K562 (cell line): ENCODE data around the gene CSF1R. TPM values are rescaled to one million over a fixed set of nuclear protein-coding genes. Genes with fewer than 3 reads are reported as not detected.

Experiments used
- BRD9 ChIP-seq: fragments of 450-650 bp; IDR thresholded peaks from 2 replicates; pipeline ENCODE4 v1.6.1; 2018; ENCODE audit warnings: low read depth; ENCODE audit not compliant: partially characterized antibody
- BRF2 ChIP-seq: IDR thresholded peaks from 3 replicates; pipeline ENCODE4 v1.6.1; 2011; ENCODE audit warnings: borderline replicate concordance, mild to moderate bottlenecking; ENCODE audit not compliant: insufficient read length, insufficient read depth
- HNRNPK ChIP-seq: fragments of 200-400 bp; formaldehyde crosslinking; IDR thresholded peaks from one replicate; pipeline ENCODE4 v1.6.1; 2018; ENCODE audit warnings: mild to moderate bottlenecking, low read depth, low read length; ENCODE audit not compliant: poor library complexity, severe bottlenecking
- IRF9 ChIP-seq: fragments of 450-650 bp; IDR thresholded peaks from 2 replicates; pipeline ENCODE4 v1.6.1; 2016; ENCODE audit warnings: missing biosample characterization, missing genetic modification characterization
- KAT7 ChIP-seq: sonication (generic); formaldehyde crosslinking; IDR thresholded peaks from 2 replicates; pipeline ENCODE4 v1.8.0; 2022; ENCODE audit warnings: missing genetic modification reagents, mild to moderate bottlenecking, borderline replicate concordance
- KDM1A ChIP-seq, 2 experiments: fragments of 450-650 bp; IDR thresholded peaks; 2 replicates each; pipeline ENCODE4 v1.6.1; 2016; ENCODE audit warnings: mild to moderate bottlenecking in 2 of 2
- PKNOX1 ChIP-seq: fragments of 450-650 bp; IDR thresholded peaks from 2 replicates; pipeline ENCODE4 v1.6.1; 2016
- PRPF4 ChIP-seq: fragments of 200-400 bp; formaldehyde crosslinking; IDR thresholded peaks from one replicate; pipeline ENCODE4 v1.6.1; 2017; ENCODE audit warnings: low read length, low read depth, mild to moderate bottlenecking; ENCODE audit not compliant: insufficient read depth, poor library complexity, severe bottlenecking
- RBM39 ChIP-seq: fragments of 200-400 bp; formaldehyde crosslinking; optimal IDR thresholded peaks from 2 replicates; pipeline ENCODE3; 2018; ENCODE audit warnings: low read depth, low read length
- RFX1 ChIP-seq: fragments of 450-650 bp; IDR thresholded peaks from 2 replicates; pipeline ENCODE4 v1.6.1; 2016; ENCODE audit warnings: mild to moderate bottlenecking, moderate library complexity
- SMARCB1 ChIP-seq: IDR thresholded peaks from 2 replicates; pipeline ENCODE4 v1.6.1; 2011; ENCODE audit warnings: improper control_type of control experiment, low read depth; ENCODE audit not compliant: insufficient read length
- YBX1 ChIP-seq: fragments of 450-650 bp; IDR thresholded peaks from 2 replicates; pipeline ENCODE4 v1.7.1; 2016; ENCODE audit warnings: mild to moderate bottlenecking
- ZBED1 ChIP-seq: IDR thresholded peaks from 2 replicates; pipeline ENCODE4 v1.6.1; 2014
- ZNF263 ChIP-seq: sonication (generic); formaldehyde crosslinking; IDR thresholded peaks from 2 replicates; pipeline ENCODE4 v1.8.0; 2022; ENCODE audit warnings: mild to moderate bottlenecking, missing genetic modification reagents, borderline replicate concordance
- ZNF347 ChIP-seq: fragments of 450-650 bp; formaldehyde crosslinking; IDR thresholded peaks from 2 replicates; pipeline ENCODE4 v1.4.0; 2020; ENCODE audit warnings: low read depth, mild to moderate bottlenecking, moderate library complexity
- polyA plus RNA-seq, 8 experiments: library from polyadenylated mRNA; depleted of rRNA in 4 of 8; stranded (reverse) in 5 of 8; unstranded in 3 of 8; fragments of >200 nt; fragmentation: Nextera tagmentation in 2 of 8; fragmentation: Illumina TruSeq in 1 of 8; extraction: Ambion mirVana in 2 of 8; extraction: Trizol in 1 of 8; gene quantifications; 2 replicates each; pipeline versions ENCODE4 v1.2.1 to v1.2.3, GENCODE V29; 2011 to 2014; ENCODE audit warnings: inconsistent platforms in 1 of 8, missing spikeins in 1 of 8
- total RNA-seq, 7 experiments: library from RNA; depleted of rRNA in 6 of 7; stranded (reverse); fragments of >200 nt in 6 of 7; fragmentation: Illumina TruSeq in 2 of 7; extraction: Trizol in 2 of 7; gene quantifications; 2 replicates each; pipeline versions ENCODE4 v1.2.1 to v1.2.3, GENCODE V29; 2011 to 2021; ENCODE audit warnings: low replicate concordance in 1 of 7
- TF ChIP-seq, protein P1 (sequence below): fragments of 250-450 bp; sonication (Bioruptor Pico); IDR thresholded peaks from 2 replicates; pipeline ENCODE4 v1.4.0; 2020
- TF ChIP-seq, protein P2 (sequence below): fragments of 200-800 bp; sonication (Bioruptor generic); IDR thresholded peaks from 2 replicates; pipeline ENCODE4 v1.6.1; 2017; ENCODE audit warnings: missing genetic modification characterization, missing compliant biosample characterization

CSF1R gene
- total and polyA plus RNA-seq, 9 of the 15 experiments (the other 6 are each of a cell fraction or from before 2014, with no cell fraction given): 0.03 to 0.64 (median 0.20) TPM; not detected in 6

- TF ChIP-seq, protein P1, sequence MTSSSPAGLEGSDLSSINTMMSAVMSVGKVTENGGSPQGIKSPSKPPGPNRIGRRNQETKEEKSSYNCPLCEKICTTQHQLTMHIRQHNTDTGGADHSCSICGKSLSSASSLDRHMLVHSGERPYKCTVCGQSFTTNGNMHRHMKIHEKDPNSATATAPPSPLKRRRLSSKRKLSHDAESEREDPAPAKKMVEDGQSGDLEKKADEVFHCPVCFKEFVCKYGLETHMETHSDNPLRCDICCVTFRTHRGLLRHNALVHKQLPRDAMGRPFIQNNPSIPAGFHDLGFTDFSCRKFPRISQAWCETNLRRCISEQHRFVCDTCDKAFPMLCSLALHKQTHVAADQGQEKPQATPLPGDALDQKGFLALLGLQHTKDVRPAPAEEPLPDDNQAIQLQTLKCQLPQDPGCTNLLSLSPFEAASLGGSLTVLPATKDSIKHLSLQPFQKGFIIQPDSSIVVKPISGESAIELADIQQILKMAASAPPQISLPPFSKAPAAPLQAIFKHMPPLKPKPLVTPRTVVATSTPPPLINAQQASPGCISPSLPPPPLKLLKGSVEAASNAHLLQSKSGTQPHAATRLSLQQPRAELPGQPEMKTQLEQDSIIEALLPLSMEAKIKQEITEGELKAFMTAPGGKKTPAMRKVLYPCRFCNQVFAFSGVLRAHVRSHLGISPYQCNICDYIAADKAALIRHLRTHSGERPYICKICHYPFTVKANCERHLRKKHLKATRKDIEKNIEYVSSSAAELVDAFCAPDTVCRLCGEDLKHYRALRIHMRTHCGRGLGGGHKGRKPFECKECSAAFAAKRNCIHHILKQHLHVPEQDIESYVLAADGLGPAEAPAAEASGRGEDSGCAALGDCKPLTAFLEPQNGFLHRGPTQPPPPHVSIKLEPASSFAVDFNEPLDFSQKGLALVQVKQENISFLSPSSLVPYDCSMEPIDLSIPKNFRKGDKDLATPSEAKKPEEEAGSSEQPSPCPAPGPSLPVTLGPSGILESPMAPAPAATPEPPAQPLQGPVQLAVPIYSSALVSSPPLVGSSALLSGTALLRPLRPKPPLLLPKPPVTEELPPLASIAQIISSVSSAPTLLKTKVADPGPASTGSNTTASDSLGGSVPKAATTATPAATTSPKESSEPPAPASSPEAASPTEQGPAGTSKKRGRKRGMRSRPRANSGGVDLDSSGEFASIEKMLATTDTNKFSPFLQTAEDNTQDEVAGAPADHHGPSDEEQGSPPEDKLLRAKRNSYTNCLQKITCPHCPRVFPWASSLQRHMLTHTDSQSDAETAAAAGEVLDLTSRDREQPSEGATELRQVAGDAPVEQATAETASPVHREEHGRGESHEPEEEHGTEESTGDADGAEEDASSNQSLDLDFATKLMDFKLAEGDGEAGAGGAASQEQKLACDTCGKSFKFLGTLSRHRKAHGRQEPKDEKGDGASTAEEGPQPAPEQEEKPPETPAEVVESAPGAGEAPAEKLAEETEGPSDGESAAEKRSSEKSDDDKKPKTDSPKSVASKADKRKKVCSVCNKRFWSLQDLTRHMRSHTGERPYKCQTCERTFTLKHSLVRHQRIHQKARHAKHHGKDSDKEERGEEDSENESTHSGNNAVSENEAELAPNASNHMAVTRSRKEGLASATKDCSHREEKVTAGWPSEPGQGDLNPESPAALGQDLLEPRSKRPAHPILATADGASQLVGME: peak; percentile 24; the same call in 1 of the 2 replicates
- TF ChIP-seq ZBED1: no peak
- TF ChIP-seq, protein P2, sequence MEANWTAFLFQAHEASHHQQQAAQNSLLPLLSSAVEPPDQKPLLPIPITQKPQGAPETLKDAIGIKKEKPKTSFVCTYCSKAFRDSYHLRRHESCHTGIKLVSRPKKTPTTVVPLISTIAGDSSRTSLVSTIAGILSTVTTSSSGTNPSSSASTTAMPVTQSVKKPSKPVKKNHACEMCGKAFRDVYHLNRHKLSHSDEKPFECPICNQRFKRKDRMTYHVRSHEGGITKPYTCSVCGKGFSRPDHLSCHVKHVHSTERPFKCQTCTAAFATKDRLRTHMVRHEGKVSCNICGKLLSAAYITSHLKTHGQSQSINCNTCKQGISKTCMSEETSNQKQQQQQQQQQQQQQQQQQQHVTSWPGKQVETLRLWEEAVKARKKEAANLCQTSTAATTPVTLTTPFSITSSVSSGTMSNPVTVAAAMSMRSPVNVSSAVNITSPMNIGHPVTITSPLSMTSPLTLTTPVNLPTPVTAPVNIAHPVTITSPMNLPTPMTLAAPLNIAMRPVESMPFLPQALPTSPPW: no peak; the same call in 1 of the 2 replicates
- peak; percentile 20; the same call in 1 of the 2 replicates for TF ChIP-seq ZNF263 (CRISPR knock-in tag)
- TF ChIP-seq YBX1: no peak
- TF ChIP-seq ZNF347: no peak
- TF ChIP-seq KAT7: no peak
- TF ChIP-seq PKNOX1: 0 out of 2 replicates have a peak, but pooled peaks have one; percentile 19
- no peak for TF ChIP-seq RFX1
- TF ChIP-seq HNRNPK: no peak
- no peak for TF ChIP-seq RBM39
- no peak for TF ChIP-seq PRPF4
- no peak for TF ChIP-seq SMARCB1
- no peak for TF ChIP-seq BRD9
- no peak for TF ChIP-seq BRF2
- TF ChIP-seq KDM1A (IDR thresholded peaks at IDR 0.05): peak in 1 of 2 experiments; percentile 27; a peak in 1 of 4 replicates
- TF ChIP-seq IRF9: no peak
Measured at GRCh38 chr5:150009671-150010387, 76.5 kb downstream of the CSF1R start (continued).
